B cell (primary cell): Measurements from ENCODE around the gene PTGR1. TPM values are rescaled to one million over a fixed set of nuclear protein-coding genes. Genes with fewer than 3 reads are reported as not detected.

Source experiments
- ATAC-seq: fragments of 200-7000 bp; cut with Tn5 transposase; one replicate; pipeline ENCODE4 v1.10.0; 2021; ENCODE audit warnings: low read depth, mild to moderate bottlenecking, moderate number of reproducible peaks, moderate library complexity
- CTCF ChIA-PET: fragments of 350-600 bp; sonication (Branson Sonifier 250); formaldehyde crosslinking; loops from one replicate; lab custom pipeline; 2021; ENCODE audit warnings: antibody characterized with exemption, inconsistent platforms; lab: Charles Lee
- POLR2A ChIA-PET: fragments of 350-600 bp; sonication (Branson Sonifier 250); formaldehyde crosslinking; loops from one replicate; lab custom pipeline; 2021; ENCODE audit warnings: antibody characterized with exemption; lab: Charles Lee
- DNase-seq: peaks from one replicate; pipeline ENCODE4 v3.0.0; 2013
- H2AFZ ChIP-seq: 2 replicates; pipeline ENCODE4 v1.6.1; 2012; ENCODE audit warnings: mild to moderate bottlenecking, low read depth, low read length; ENCODE audit not compliant: insufficient read depth, poor library complexity, severe bottlenecking
- H3K27ac ChIP-seq, 2 donors: 1 replicate in 1 of 2; 2 replicates in 1 of 2; pipeline ENCODE4 v1.5.1; 2012 to 2013; ENCODE audit warnings: low read length in 2 of 2, mild to moderate bottlenecking in 2 of 2, moderate library complexity in 1 of 2
- H3K27me3 ChIP-seq, 4 experiments: fragments of 200-600 bp in 1 of 4; sonication (generic) in 1 of 4; replicated peaks in 1 of 4; 1 replicate in 2 of 4; 2 replicates in 2 of 4; pipeline versions ENCODE4 v1.6.1 to v1.7.0; 2013 to 2016; ENCODE audit warnings: low read length in 3 of 4, mild to moderate bottlenecking in 2 of 4, mixed read lengths in 1 of 4, moderate library complexity in 1 of 4; ENCODE audit not compliant: insufficient read depth in 4 of 4, control insufficient read depth in 3 of 4; ENCODE audit errors: control extremely low read depth in 1 of 4
- H3K36me3 ChIP-seq, 2 experiments: replicated peaks in 1 of 2; 1 replicate in 1 of 2; 2 replicates in 1 of 2; pipeline versions ENCODE4 v1.6.1 to v1.7.1; 2013; ENCODE audit warnings: low read length in 1 of 2; ENCODE audit not compliant: insufficient read depth in 2 of 2, control insufficient read depth in 1 of 2; ENCODE audit errors: control extremely low read depth in 1 of 2, extremely low read depth in 1 of 2
- H3K4me1 ChIP-seq, 2 donors: fragments of 200-600 bp in 1 of 2; sonication (generic) in 1 of 2; 1 replicate in 1 of 2; 2 replicates in 1 of 2; pipeline versions ENCODE4 v1.5.1 to v1.6.1; 2013 to 2017; ENCODE audit warnings: low read length in 2 of 2; ENCODE audit not compliant: control insufficient read depth in 2 of 2, insufficient read depth in 2 of 2
- H3K4me2 ChIP-seq: replicated peaks from 2 replicates; pipeline ENCODE3; 2012; ENCODE audit warnings: mild to moderate bottlenecking, low read depth, low read length; ENCODE audit not compliant: poor library complexity, severe bottlenecking
- H3K4me3 ChIP-seq, 5 experiments: fragments of 200-600 bp in 1 of 5; sonication (generic) in 1 of 5; 1 replicate in 3 of 5; 2 replicates in 2 of 5; pipeline versions ENCODE4 v1.5.1 to v1.7.0; 2011 to 2016; ENCODE audit warnings: low read length in 4 of 5, mild to moderate bottlenecking in 4 of 5, low read depth in 2 of 5, control low read depth in 1 of 5, moderate library complexity in 1 of 5; ENCODE audit not compliant: insufficient read depth in 1 of 5; ENCODE audit errors: control extremely low read depth in 1 of 5, extremely low read depth in 1 of 5
- H3K79me2 ChIP-seq: fragments of 200-600 bp; sonication (generic); one replicate; pipeline ENCODE4 v1.6.0; 2016; ENCODE audit warnings: low read length; ENCODE audit not compliant: control insufficient read depth, insufficient read depth
- H3K9ac ChIP-seq: fragments of 200-600 bp; sonication (generic); 2 replicates; pipeline ENCODE4 v1.6.1; 2017; ENCODE audit warnings: mild to moderate bottlenecking, low read length, moderate library complexity
- H3K9me3 ChIP-seq, 3 donors: one replicate each; pipeline versions ENCODE4 v1.6.1 to v1.7.1; 2013; ENCODE audit warnings: low read length in 2 of 3; ENCODE audit not compliant: control insufficient read depth in 2 of 3, insufficient read depth in 1 of 3; ENCODE audit errors: control extremely low read depth in 1 of 3
- H4K20me1 ChIP-seq: 2 replicates; pipeline ENCODE4 v1.6.0; 2012; ENCODE audit warnings: mild to moderate bottlenecking, low read length; ENCODE audit not compliant: insufficient read depth, control insufficient read depth, poor library complexity, severe bottlenecking
- H3K27ac Mint-ChIP-seq: one replicate; pipeline ENCODE4 v1.8.0; 2021; ENCODE audit warnings: mixed read lengths
- H3K27me3 Mint-ChIP-seq: one replicate; pipeline ENCODE4 v1.8.0; 2021; ENCODE audit warnings: mixed read lengths
- H3K4me1 Mint-ChIP-seq: one replicate; pipeline ENCODE4 v1.8.0; 2021; ENCODE audit warnings: mixed read lengths
- H3K4me3 Mint-ChIP-seq: one replicate; pipeline ENCODE4 v1.8.0; 2021; ENCODE audit warnings: mixed read lengths
- H3K9me3 Mint-ChIP-seq: one replicate; pipeline ENCODE4 v1.8.0; 2022; ENCODE audit warnings: mixed read lengths; ENCODE audit not compliant: insufficient read depth
- EZH2 ChIP-seq: IDR thresholded peaks from 2 replicates; pipeline ENCODE4 v1.6.1; 2012; ENCODE audit warnings: borderline replicate concordance, low read depth, mild to moderate bottlenecking, moderate library complexity, low read length; ENCODE audit not compliant: insufficient read depth, poor library complexity, severe bottlenecking
- WGBS: methylation state at CpG from one replicate; pipeline ENCODE4 v1.1.5; 2013; ENCODE audit warnings: missing lambda C conversion rate; ENCODE audit not compliant: insufficient coverage; 5-methylcytosine and 5-hydroxymethylcytosine counted together
- intact Hi-C: fragments of 100-400 bp; cut with micrococcal nuclease; formaldehyde crosslinking; loops from one replicate; pipeline ENCODE4 v1.10.0; 2022
- polyA plus RNA-seq: library from polyadenylated mRNA; depleted of rRNA; stranded (reverse); fragments of >200 nt; gene quantifications from 2 replicates; pipeline ENCODE4 v1.2.3, GENCODE V29; 2012
- total RNA-seq, 2 donors: library from RNA; stranded (reverse); fragments of 120-200 nt in 1 of 2; gene quantifications; 1 replicate in 1 of 2; 2 replicates in 1 of 2; pipeline versions ENCODE4 v1.2.3 to v1.2.4, GENCODE V29; 2013 to 2022
- TF ChIP-seq, protein P1 (sequence below): fragments of 200-600 bp; IDR thresholded peaks from one replicate; pipeline ENCODE4 v1.8.0; 2022; ENCODE audit warnings: antibody characterized with exemption, mild to moderate bottlenecking

Gene PTGR1
- total and polyA plus RNA-seq, 2 donors (not counting 1 experiment from before 2014, with no cell fraction given) = not detected

DNA sequence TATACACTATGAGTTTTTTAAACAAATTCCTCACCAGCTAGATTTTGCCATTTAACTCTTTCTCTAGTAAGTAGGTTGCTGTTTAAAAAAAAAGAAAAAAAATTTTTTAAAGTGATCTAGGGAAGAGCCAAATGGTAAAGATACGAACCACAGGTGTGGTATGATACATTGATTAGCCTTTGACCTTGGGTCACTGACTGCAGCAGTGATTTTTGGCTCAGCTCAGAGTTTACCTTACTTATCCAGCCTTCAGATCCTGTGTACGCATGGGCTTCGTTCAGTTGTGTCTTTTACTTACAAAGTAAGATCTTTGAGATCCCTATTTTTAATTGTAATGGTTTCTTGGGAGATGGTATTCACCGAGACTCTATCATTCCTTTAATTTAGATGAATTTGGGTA lies 49.6 kb upstream of the PTGR1 start:
- no peak overlapping the region for H3K9ac ChIP-seq
- H3K4me1 ChIP-seq = no peaks in the 10 kb centered on the region
- no peaks in the 10 kb centered on the region for H3K27me3 Mint-ChIP-seq
- no peaks in the 10 kb centered on the region for H4K20me1 ChIP-seq
- DNase-seq (no peak), ATAC-seq (no peak)
- no peak overlapping the region for H3K27ac Mint-ChIP-seq
- H3K4me3 Mint-ChIP-seq = no peak overlapping the region
- H3K36me3 ChIP-seq = peaks cover 8 to 10% of the 10 kb centered on the region in 2 experiments
- 100% methylated on average over 1 of the region's 4 CpGs for WGBS
- no peak overlapping the region for H3K27ac ChIP-seq
- no peak overlapping the region for H2AFZ ChIP-seq
- POLR2A ChIA-PET = no interaction called here
- H3K9me3 Mint-ChIP-seq = no peaks in the 10 kb centered on the region
- H3K27me3 ChIP-seq = no peaks in the 10 kb centered on the region
- no peaks in the 10 kb centered on the region for H3K9me3 ChIP-seq
- H3K4me3 ChIP-seq = no peak overlapping the region
- TF ChIP-seq EZH2 = no peak
- TF ChIP-seq, protein P1, sequence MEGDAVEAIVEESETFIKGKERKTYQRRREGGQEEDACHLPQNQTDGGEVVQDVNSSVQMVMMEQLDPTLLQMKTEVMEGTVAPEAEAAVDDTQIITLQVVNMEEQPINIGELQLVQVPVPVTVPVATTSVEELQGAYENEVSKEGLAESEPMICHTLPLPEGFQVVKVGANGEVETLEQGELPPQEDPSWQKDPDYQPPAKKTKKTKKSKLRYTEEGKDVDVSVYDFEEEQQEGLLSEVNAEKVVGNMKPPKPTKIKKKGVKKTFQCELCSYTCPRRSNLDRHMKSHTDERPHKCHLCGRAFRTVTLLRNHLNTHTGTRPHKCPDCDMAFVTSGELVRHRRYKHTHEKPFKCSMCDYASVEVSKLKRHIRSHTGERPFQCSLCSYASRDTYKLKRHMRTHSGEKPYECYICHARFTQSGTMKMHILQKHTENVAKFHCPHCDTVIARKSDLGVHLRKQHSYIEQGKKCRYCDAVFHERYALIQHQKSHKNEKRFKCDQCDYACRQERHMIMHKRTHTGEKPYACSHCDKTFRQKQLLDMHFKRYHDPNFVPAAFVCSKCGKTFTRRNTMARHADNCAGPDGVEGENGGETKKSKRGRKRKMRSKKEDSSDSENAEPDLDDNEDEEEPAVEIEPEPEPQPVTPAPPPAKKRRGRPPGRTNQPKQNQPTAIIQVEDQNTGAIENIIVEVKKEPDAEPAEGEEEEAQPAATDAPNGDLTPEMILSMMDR = no peak
- H3K79me2 ChIP-seq = peaks cover 5% of the 10 kb centered on the region
- intact Hi-C loops = no loop called here
- H3K4me2 ChIP-seq = no peak overlapping the region
- no peaks in the 10 kb centered on the region for H3K4me1 Mint-ChIP-seq
- CTCF ChIA-PET = no interaction called here

- Histone ChIP-seq H3K36me3 (peaks cover 8 to 10% of the 10 kb centered on the region in 2 experiments), H3K27ac (no peak overlapping the region), H3K9ac (no peak overlapping the region), H4K20me1 (no peaks in the 10 kb centered on the region), H3K4me1 (no peaks in the 10 kb centered on the region), H3K79me2 (peaks cover 5% of the 10 kb centered on the region), H3K9me3 (no peaks in the 10 kb centered on the region), H3K4me3 (no peak overlapping the region), H3K4me2 (no peak overlapping the region), H3K27me3 (no peaks in the 10 kb centered on the region), H2AFZ (no peak overlapping the region)
- no peaks in the 10 kb centered on the region for H3K9me3 Mint-ChIP-seq
- TF ChIP-seq, protein P1 = no peak
- no peak for TF ChIP-seq EZH2
- ChIA-PET CTCF (no interaction called here), POLR2A (no interaction called here)
- H3K4me3 Mint-ChIP-seq = no peak overlapping the region
- H3K4me1 Mint-ChIP-seq = no peaks in the 10 kb centered on the region
- ATAC-seq (no peak), DNase-seq (no peak)
- no peak overlapping the region for H3K27ac Mint-ChIP-seq
- no peaks in the 10 kb centered on the region for H3K27me3 Mint-ChIP-seq
- intact Hi-C loops = no loop called here
- 75% methylated on average over 2 of the region's 4 CpGs for WGBS
These were observed 48.6 kb upstream of the PTGR1 start for GRCh38 chr9:111648066-111648465.
